Sigmoid colon (tissue), 7 donors: ENCODE measurements around the gene KDELR3. TPM values are rescaled to one million over a fixed set of nuclear protein-coding genes. Genes with fewer than 3 reads are reported as not detected.

Experiments
- DNase-seq: peaks from one replicate; pipeline ENCODE4 v3.0.0-alpha.2; 2019
- H3K27ac ChIP-seq, 4 donors: fragments of 200-600 bp; sonication (generic); one replicate each; pipeline ENCODE4 v1.5.1; 2016 to 2019; ENCODE audit warnings: mild to moderate bottlenecking in 1 of 4
- H3K27me3 ChIP-seq, 3 donors: fragments of 200-600 bp; sonication (generic); one replicate each; pipeline ENCODE4 v1.5.1; 2019; ENCODE audit warnings: mild to moderate bottlenecking in 1 of 3
- H3K36me3 ChIP-seq, 4 donors: fragments of 200-600 bp; sonication (generic); one replicate each; pipeline ENCODE4 v1.5.1; 2016 to 2019
- H3K4me1 ChIP-seq, 4 donors: fragments of 200-600 bp; sonication (generic); one replicate each; pipeline ENCODE4 v1.5.1; 2017 to 2019
- H3K4me3 ChIP-seq, 4 donors: fragments of 200-600 bp; sonication (generic); one replicate each; pipeline ENCODE4 v1.5.1; 2017 to 2019; ENCODE audit warnings: mild to moderate bottlenecking in 2 of 4, moderate library complexity in 1 of 4
- H3K9me3 ChIP-seq, 4 donors: fragments of 200-600 bp in 3 of 4; sonication (generic) in 3 of 4; one replicate each; pipeline versions ENCODE4 v1.5.1 to v1.6.1; 2013 to 2019
- CTCF ChIP-seq, 4 experiments: fragments of 450-650 bp in 3 of 4; fragments of 200-600 bp in 1 of 4; IDR thresholded peaks; one replicate each; pipeline ENCODE4 v1.5.1; 2016 to 2019; ENCODE audit warnings: antibody characterized with exemption in 4 of 4, mild to moderate bottlenecking in 3 of 4, moderate library complexity in 2 of 4
- EP300 ChIP-seq, 4 donors: sonication (generic); formaldehyde crosslinking; IDR thresholded peaks; one replicate each; pipeline ENCODE4 v1.6.1; 2017; ENCODE audit warnings: antibody characterized with exemption in 4 of 4
- POLR2A ChIP-seq, 2 donors: fragments of 450-650 bp; IDR thresholded peaks; one replicate each; pipeline ENCODE4 v1.6.1; 2016; ENCODE audit warnings: antibody characterized with exemption in 2 of 2, mild to moderate bottlenecking in 2 of 2, moderate library complexity in 2 of 2
- POLR2AphosphoS5 ChIP-seq, 4 donors: sonication (generic); formaldehyde crosslinking; IDR thresholded peaks; one replicate each; pipeline ENCODE4 v1.6.1; 2017; ENCODE audit warnings: antibody characterized with exemption in 4 of 4
- WGBS, 2 donors: extraction: QIAGEN DNeasy Blood & Tissue Kit; methylation state at CpG; one replicate each; pipeline ENCODE4 v1.1.7; 2013; 5-methylcytosine and 5-hydroxymethylcytosine counted together
- intact Hi-C: fragments of 100-400 bp; cut with DNase I; formaldehyde crosslinking; loops from one replicate; pipeline ENCODE4 v1.15.1; 2023
- polyA plus RNA-seq, 3 donors: library from polyadenylated mRNA; stranded (reverse); fragments of 200-250 nt; gene quantifications; one replicate each; pipeline ENCODE4 v1.2.3, GENCODE V29; 2013
- total RNA-seq, 4 donors: library from RNA; depleted of rRNA; stranded (reverse); fragments of >200 nt; gene quantifications; one replicate each; pipeline ENCODE4 v1.1.0, GENCODE V29; 2016
- donor health status: healthy with polysubstance abuse.
- donor health status: Bipolar disorder and iron deficiency.
- donor health status: healthy.

The KDELR3 gene
- total and polyA plus RNA-seq, 7 donors, result 2.5 to 14.3 (median 5.5) TPM

- TF ChIP-seq EP300 (IDR thresholded peaks at IDR 0.05) (no peak), POLR2AphosphoS5 (IDR thresholded peaks at IDR 0.05) (no peak), CTCF (IDR thresholded peaks at IDR 0.05) (no peak), POLR2A (IDR thresholded peaks at IDR 0.05) (no peak)
- Histone ChIP-seq H3K36me3 (no peaks in the 10 kb centered on the region), H3K4me1 (peaks cover 0 to 8% (median 7%) of the 10 kb centered on the region in 4 donors), H3K4me3 (no peak overlapping the region), H3K9me3 (no peaks in the 10 kb centered on the region), H3K27me3 (peaks cover 12 to 69% (median 29%) of the 10 kb centered on the region in 3 donors), H3K27ac (no peak overlapping the region)
- intact Hi-C loops, result no loop called here
- DNase-seq, result no peak
- 71 to 83% methylated on average over 14 of the region's 14 CpGs for WGBS, 2 donors
Observed at GRCh38 chr22:38448945-38449745, 18.8 kb upstream of the KDELR3 start.

- intact Hi-C loops, result no loop called here
- H3K27me3 ChIP-seq, result peaks cover 18 to 75% (median 35%) of the 10 kb centered on the region in 3 donors
Observed at GRCh38 chr22:38449776-38450175, 18.1 kb upstream of the KDELR3 start.

GRCh38 chr22:38450234-38450797 is 17.6 kb upstream of the KDELR3 start:
- no peak overlapping the region for H3K27ac ChIP-seq
- TF ChIP-seq CTCF (IDR thresholded peaks at IDR 0.05) (no peak), POLR2AphosphoS5 (IDR thresholded peaks at IDR 0.05) (no peak), POLR2A (IDR thresholded peaks at IDR 0.05) (no peak)
- no peak overlapping the region for H3K4me3 ChIP-seq
- no peaks in the 10 kb centered on the region for H3K36me3 ChIP-seq
- 50 to 65% methylated on average over 11 of the region's 11 CpGs for WGBS, 2 donors
- H3K4me1 ChIP-seq, result peaks cover 0 to 17% (median 16%) of the 10 kb centered on the region in 4 donors
- H3K9me3 ChIP-seq, result no peaks in the 10 kb centered on the region
- peaks cover 23 to 79% (median 39%) of the 10 kb centered on the region in 3 donors for H3K27me3 ChIP-seq
- intact Hi-C loops, result no loop called here
- no peak for DNase-seq

More at GRCh38 chr22:38449776-38450175, 18.1 kb upstream of the KDELR3 start:
- Histone ChIP-seq H3K9me3 (no peaks in the 10 kb centered on the region), H3K27ac (no peak overlapping the region), H3K4me3 (no peak overlapping the region), H3K36me3 (no peaks in the 10 kb centered on the region), H3K4me1 (peaks cover 0 to 14% (median 12%) of the 10 kb centered on the region in 4 donors)
- 74 to 75% methylated on average over 18 of the region's 18 CpGs for WGBS, 2 donors
- DNase-seq, result no peak
- TF ChIP-seq CTCF (IDR thresholded peaks at IDR 0.05) (no peak), EP300 (IDR thresholded peaks at IDR 0.05) (no peak), POLR2AphosphoS5 (IDR thresholded peaks at IDR 0.05) (no peak), POLR2A (IDR thresholded peaks at IDR 0.05) (no peak)

GRCh38 chr22:38451404-38451803 is 16.5 kb upstream of the KDELR3 start:
- Histone ChIP-seq H3K36me3 (no peaks in the 10 kb centered on the region), H3K27me3 (peaks cover 31 to 84% (median 43%) of the 10 kb centered on the region in 3 donors), H3K27ac (no peak overlapping the region), H3K9me3 (no peaks in the 10 kb centered on the region), H3K4me1 (peaks cover 0 to 26% (median 25%) of the 10 kb centered on the region in 4 donors), H3K4me3 (no peak overlapping the region)
- 82 to 89% methylated on average over 2 of the region's 2 CpGs for WGBS, 2 donors
- no peak for DNase-seq
- intact Hi-C loops, result no loop called here
- no peak for TF ChIP-seq POLR2AphosphoS5 (IDR thresholded peaks at IDR 0.05)
- no peak for TF ChIP-seq EP300 (IDR thresholded peaks at IDR 0.05)
- TF ChIP-seq POLR2A (IDR thresholded peaks at IDR 0.05), result no peak
- TF ChIP-seq CTCF (IDR thresholded peaks at IDR 0.05), result no peak
